Anterior cingulate cortex (tissue), 58 donors: ENCODE results near the gene ELAVL3.
"Not testable (repeated sequence)": the region's sequence is repeated elsewhere in the genome, so short reads cannot be mapped to it uniquely, and the experiment has no call there.

Experiments
- DNase-seq, 58 donors: peaks; one replicate each; lab custom pipeline; 2025; lab: John Stamatoyannopoulos, UW

Gene ELAVL3

DNA sequence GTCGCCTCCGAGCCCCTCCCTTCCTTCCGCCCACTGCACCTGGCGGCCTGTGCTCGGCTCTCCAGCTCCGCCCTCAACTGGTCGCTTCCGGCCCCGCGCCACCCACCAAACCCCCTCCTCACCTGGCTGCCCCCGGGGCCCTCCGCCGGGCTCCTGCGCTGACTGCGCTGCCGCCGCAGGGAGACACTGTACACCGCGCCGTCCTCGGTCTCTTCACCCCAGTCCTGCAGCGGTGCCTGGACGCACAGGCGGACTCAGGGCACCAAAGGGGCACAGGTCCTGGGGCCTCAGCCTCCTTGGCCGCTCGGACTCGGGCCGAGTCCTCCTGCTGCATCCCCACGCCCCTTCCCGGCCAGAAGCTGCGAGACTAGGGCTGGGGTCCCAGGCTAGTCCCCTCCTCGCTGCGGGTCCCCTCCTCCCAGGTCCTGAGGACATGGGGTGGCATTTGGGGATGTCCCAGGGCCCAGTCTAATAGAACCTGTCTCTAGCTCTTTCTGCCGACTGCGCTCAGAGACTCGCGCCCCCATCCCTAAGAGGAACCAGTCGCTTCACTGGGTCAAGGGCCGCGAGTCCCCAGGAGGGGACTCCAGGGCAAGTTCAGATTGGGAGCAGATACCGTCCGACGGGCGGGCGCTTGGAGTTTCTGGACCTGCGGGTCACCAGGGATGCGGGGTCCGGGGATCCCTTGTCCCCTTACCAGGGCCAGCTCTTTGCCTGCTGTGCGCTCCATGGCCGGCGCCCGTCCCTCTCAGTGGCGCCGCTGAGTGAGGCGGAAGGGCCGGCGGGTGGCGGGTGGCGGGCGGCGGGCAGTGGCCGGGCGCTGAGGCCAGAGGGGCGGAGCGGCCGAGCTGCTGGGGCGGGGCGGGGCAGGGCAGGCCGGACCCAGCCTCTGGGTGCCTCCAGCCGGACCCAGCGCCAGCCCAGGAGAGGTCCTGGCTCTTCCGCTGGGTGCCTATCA lies 62.0 kb downstream of the ELAVL3 start, which contains the start of gene RGL3:
TSS of gene RGL3 (minus strand) at position 766 of the 958 bp plus-strand sequence. CDS start at position 730, 36 bp downstream.
- DNase-seq, result peak in 9 of 58 donors; percentile 3 to 22 (median 12)

DNA sequence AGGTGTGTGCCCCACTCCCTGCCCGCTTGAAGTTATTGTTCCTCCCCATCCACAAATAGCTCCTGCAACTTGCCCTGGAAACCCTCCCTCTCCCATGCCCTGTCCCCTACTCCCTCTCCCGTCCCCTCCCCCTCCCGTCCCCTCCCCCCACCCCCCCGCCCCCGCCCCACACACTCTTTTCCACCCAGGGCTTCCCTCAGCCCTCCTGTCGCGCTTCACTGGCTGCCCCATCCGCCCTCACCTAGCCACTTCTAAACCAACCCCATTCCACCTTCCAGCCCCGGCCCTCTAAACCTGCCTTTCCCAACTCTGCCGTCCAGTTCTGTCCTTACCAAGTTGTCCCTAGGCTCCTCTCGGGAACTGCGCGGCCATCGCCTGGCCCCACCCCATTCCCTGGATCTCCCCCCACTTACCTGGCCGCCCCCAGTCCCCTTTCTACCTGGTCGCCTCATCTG lies 62.7 kb downstream of the ELAVL3 start:
- DNase-seq, result no peak

DNA sequence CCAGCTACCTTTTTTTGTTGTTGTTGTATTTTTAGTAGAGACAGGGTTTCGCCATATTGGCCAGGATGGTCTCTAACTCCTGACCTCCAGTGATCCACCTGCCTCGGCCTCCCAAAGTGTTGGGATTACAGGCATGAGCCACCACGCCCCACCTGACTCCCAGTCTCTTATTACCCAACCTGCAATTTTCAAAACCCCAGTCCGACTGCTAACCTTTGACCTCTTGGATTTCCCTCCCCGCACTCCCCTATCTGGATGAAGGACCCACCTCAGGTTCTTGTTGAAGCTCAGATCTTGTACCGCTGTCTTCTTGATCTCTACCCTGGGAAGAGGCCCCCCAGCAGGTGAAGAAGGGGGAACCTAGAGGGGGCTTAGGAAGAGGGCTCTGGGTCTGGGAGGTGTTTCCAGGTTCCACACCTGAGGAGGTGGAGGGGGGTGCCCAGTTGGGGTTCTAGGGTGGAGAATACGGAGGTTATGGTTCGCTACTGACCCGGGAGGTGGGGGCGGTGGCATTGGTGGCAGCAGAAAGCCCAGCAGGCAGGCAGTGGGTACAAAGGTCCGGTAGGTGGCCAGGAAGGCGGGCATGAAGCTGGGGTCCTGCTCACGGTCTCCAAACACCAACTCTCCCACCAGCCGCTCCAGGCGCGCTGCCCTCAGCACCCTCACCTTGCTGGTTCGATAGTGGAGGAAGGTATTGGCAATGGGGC lies 64.3 kb downstream of the ELAVL3 start:
- DNase-seq, result no peak

DNA sequence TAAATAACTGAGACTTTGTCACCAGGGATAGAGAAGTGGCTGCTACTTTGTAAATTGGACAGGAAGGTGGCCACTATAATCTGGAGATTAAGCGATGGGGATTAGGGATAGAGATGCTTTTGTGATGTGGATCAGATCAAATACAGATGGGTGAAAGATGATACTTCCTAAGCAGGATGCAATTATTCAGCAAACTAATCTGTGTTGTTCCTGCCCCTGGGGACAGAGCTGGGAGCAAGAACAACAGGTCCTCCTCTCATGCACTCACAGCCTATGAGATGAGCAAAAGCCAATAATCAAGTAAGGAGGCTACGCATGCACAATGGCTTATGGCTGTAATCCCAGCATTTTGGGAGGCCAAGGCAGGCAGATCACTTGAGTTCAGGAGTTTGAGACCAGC lies 66.3 kb downstream of the ELAVL3 start:
- no peak for DNase-seq

DNA sequence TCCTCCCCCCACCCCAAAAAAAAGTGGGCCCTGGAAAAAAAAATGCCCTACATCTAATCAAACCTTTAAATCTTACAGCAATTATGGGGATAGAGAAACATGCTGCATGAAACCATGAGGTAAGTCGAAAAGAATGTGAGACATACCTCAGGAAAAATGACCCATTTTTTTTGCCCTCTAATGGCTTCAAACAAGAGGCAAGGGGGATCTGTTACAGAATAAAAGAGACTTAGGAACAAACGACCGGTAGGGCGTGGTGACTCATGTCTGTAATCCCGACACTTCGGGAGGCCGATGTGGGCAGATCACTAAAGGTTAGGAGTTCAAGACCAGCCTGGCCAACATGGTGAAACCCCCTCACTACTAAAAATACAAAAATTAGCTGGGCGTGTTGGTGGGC lies 70.2 kb downstream of the ELAVL3 start:
- DNase-seq, result no peak

DNA sequence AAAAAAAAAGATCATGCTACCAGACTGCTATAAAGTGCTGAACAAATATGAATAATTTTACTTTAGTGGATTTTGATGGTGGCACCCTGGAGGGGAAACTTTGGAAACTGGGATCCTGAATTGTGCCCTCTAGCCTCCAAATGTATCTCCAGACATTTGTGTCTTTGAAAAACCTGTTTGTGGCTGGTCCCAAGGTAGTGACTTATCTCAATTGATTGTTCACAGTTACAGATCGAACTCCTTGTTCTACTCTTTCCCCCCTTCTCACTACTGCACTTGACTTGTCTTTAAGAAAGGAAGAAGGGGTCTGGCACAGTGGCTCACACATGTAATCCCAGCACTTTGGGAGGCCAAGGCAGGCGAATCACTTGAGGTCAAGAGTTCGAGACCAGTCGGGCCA lies 72.3 kb downstream of the ELAVL3 start:
- DNase-seq, result no peak

DNA sequence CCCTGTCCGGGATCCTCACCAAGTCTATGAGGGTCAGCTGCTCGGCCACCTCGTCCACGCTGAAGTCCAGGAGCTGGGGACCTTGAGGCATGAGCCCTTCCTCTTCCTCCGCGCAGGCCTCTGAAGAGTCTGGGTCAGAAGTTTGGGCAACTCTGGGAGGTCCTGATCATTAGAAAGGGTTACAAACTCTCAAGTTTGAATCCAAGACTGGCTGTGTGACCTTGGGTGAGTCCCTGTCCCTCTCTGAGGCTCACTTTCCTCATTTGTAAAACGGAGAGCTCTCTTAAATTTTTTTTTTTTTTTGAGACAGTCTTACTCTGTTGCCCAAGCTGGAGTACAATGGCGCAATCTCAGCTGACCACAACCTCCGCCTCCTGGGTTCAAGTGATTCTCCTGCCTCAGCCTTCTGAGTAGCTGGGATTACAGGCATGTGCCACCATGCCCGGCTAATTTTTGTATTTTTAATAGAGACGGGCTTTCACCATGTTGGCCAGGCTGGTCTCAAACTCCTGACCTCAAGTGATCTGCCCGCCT lies 74.1 kb downstream of the ELAVL3 start:
- DNase-seq, result not testable (repeated sequence)

DNA sequence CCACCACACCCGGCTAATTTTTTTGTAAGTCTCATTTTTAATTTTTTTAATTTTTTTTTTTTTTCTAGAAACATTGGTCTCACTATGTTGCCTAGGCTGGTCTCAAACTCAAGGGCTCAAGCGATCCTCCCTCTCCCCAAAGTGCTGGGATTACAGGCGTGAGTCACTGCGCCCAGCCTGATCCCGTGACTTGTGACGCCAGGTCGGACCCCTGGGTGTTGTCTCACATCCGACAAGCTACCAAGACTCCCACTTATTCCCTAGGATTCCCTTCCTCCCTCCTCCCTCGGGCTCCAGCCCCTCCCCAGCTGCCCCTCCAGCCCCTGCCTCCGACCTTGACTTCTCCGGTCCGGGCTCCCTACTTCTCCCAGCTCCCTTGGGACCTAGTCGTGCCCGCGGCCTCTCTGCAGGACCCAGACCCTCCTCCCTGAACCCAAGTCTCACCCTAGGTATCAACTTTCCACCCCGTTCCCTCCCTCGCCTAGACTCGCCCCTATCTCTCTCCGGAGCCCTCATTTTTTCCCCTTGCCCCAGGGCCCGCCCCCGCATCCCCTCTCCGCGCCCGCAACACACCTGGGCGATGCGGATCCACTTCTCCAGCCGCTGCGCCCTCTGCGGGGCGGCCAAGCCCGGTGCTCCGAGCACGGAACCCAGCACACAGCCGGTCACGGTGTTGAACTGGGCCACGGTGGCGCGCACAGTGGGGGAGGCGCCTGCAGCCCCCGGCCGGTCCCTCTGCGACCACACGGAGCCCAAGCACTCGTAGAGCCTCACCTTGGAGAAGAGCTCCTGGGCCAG lies 74.8 kb downstream of the ELAVL3 start:
- DNase-seq, result no peak

DNA sequence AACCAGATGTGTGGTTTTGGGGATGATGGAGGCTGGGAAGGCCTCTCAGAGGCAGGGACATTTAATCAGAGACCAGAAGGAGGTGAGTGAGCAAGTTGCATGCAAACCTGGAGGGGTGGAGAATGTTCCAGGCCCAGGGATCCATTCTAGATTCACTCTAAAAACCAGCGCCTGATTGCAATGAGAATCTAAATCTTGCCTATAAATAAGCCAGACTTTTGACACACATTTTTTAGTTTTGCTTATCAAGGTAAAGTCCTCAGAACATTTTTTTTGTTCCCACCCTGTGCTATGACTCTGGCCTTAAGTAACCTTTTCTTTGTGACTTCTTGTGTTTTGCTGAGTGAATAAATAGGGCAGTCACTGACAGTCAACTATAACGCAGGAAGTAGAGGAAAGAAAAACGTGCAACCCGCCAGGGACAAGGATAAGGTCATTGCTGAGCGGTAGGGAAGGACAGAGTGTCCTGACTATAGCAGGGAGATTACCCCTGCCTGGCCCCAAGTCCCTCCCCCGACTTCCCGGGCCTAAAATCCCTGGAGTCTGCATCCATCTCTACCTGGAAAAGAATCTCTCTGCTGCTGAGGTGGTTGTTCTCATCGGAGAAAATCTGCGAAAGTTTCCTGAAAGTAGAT lies 76.1 kb downstream of the ELAVL3 start:
- DNase-seq, result no peak

DNA sequence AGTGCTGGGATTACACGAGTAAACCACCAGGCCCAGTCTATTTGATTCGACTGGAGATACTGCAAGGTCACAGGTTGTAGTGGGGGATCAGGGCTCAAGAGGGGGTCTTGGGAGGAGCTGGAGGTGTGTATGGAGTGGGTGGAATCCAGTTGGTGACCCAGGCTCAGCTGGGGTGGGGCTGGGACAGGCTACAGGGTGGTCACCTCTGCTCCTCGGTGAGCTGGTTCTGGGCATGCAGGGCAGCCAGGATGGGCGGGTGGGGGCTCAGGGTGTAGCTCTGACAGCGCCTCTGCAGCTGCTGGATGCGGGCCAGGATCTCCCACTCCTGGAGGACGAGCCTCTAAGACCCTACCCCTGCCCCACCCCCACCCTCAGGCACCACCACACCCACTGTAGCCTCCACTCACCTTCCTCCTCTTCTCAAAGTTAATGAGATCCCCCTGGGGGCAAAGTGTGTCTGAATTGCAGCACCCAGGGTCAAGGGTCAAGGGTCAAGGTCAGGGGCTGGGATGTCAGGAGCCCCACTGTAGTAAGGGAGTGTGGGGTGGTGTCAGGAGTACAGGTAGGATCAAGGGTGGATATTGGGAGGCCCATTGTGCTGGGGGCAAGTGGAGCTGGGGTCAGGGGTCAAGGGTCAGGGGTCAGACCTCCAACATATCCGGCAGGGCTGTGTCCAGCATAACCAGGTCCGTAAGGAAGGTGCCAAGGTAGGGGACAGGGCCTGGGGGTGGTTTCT lies 78.9 kb downstream of the ELAVL3 start:
- DNase-seq, result no peak
